SK-N-SH (cell line): ENCODE results near the gene PRAME. TPM values are rescaled to one million over a fixed set of nuclear protein-coding genes. Genes with fewer than 3 reads are reported as not detected.

Experiments
- CTCF ChIA-PET: fragments of 300-600, 350-600 bp; formaldehyde crosslinking; extraction: SDS; loops from one replicate; lab custom pipeline; 2021; lab: Yijun Ruan, JAX
- POLR2A ChIA-PET: fragments of 350-600 bp; sonication (Branson Sonifier 250); formaldehyde crosslinking; extraction: SDS; loops from one replicate; lab custom pipeline; 2020; ENCODE audit warnings: antibody characterized with exemption, inconsistent platforms; lab: Yijun Ruan, JAX
- DNase-seq: peaks from one replicate; pipeline ENCODE4 v3.0.0; 2012
- H2AFZ ChIP-seq: fragments of 200-600 bp; sonication (generic); 2 replicates; pipeline ENCODE4 v1.8.1; 2016; ENCODE audit warnings: antibody characterized with exemption, mild to moderate bottlenecking, low read depth
- H3F3A ChIP-seq: fragments of 200-600 bp; sonication (generic); replicated peaks from 2 replicates; pipeline ENCODE3; 2016; ENCODE audit warnings: antibody characterized with exemption, mild to moderate bottlenecking; ENCODE audit not compliant: insufficient read depth
- H3K27ac ChIP-seq, 2 experiments: fragments of 200-500 bp in 1 of 2; fragments of 200-600 bp in 1 of 2; sonication (Bioruptor generic) in 1 of 2; sonication (generic), shearing (Covaris generic) in 1 of 2; 2 replicates each; pipeline versions ENCODE4 v1.5.1 to v1.6.1; 2014 to 2016; ENCODE audit warnings: low read depth in 2 of 2, inconsistent platforms in 1 of 2, low read length in 1 of 2, mild to moderate bottlenecking in 1 of 2, mixed read lengths in 1 of 2
- H3K27me3 ChIP-seq: fragments of 200-600 bp; sonication (generic), shearing (Covaris generic); 2 replicates; pipeline ENCODE4 v1.6.1; 2016; ENCODE audit warnings: mixed run types; ENCODE audit not compliant: insufficient read depth
- H3K36me3 ChIP-seq, 2 experiments: fragments of 200-500 bp in 1 of 2; fragments of 200-600 bp in 1 of 2; sonication (Bioruptor generic) in 1 of 2; sonication (generic) in 1 of 2; replicated peaks in 1 of 2; 2 replicates each; pipeline versions ENCODE3 to v1.5.1; 2014 to 2016; ENCODE audit warnings: low read length in 1 of 2, mild to moderate bottlenecking in 1 of 2; ENCODE audit not compliant: insufficient read depth in 2 of 2, control insufficient read depth in 1 of 2
- H3K4me1 ChIP-seq, 2 experiments: fragments of 200-500 bp in 1 of 2; fragments of 200-600 bp in 1 of 2; sonication (Bioruptor generic) in 1 of 2; sonication (generic), shearing (Covaris generic) in 1 of 2; 2 replicates each; pipeline versions ENCODE4 v1.5.1 to v1.6.1; 2014 to 2016; ENCODE audit warnings: low read depth in 1 of 2, low read length in 1 of 2, mixed run types in 1 of 2; ENCODE audit not compliant: insufficient read depth in 2 of 2, control insufficient read depth in 1 of 2
- H3K4me2 ChIP-seq: fragments of 200-600 bp; sonication (generic), shearing (Covaris generic); 2 replicates; pipeline ENCODE4 v1.6.1; 2017; ENCODE audit warnings: mixed run types
- H3K4me3 ChIP-seq, 2 experiments: fragments of 200-500 bp in 1 of 2; fragments of 200-600 bp in 1 of 2; sonication (Bioruptor generic) in 1 of 2; sonication (generic), shearing (Covaris generic) in 1 of 2; 2 replicates each; pipeline versions ENCODE4 v1.5.1 to v1.8.1; 2014 to 2016; ENCODE audit warnings: low read depth in 2 of 2, inconsistent platforms in 1 of 2, low read length in 1 of 2, mild to moderate bottlenecking in 1 of 2, mixed read lengths in 1 of 2, moderate library complexity in 1 of 2
- H3K79me2 ChIP-seq: fragments of 200-600 bp; sonication (generic); 2 replicates; pipeline ENCODE4 v1.8.1; 2017; ENCODE audit warnings: mild to moderate bottlenecking; ENCODE audit not compliant: insufficient read depth
- H3K9ac ChIP-seq: fragments of 200-600 bp; sonication (generic); 2 replicates; pipeline ENCODE4 v1.6.1; 2017; ENCODE audit warnings: mixed run types
- H3K9me2 ChIP-seq: fragments of 200-600 bp; sonication (generic); 2 replicates; pipeline ENCODE4 v1.6.1; 2017; ENCODE audit warnings: mixed run types
- H3K9me3 ChIP-seq: fragments of 200-600 bp; sonication (generic); 2 replicates; pipeline ENCODE4 v1.6.1; 2017; ENCODE audit warnings: mixed run types, mild to moderate bottlenecking, moderate library complexity
- H4K20me1 ChIP-seq: fragments of 200-600 bp; sonication (generic); 2 replicates; pipeline ENCODE4 v1.6.1; 2017; ENCODE audit warnings: mild to moderate bottlenecking, mixed run types; ENCODE audit not compliant: insufficient read depth
- EZH2phosphoT487 ChIP-seq: fragments of 200-600 bp; sonication (generic); IDR thresholded peaks from 2 replicates; pipeline ENCODE4 v1.6.1; 2017; ENCODE audit warnings: low read depth, mixed run types, mild to moderate bottlenecking, antibody characterized with exemption, moderate library complexity, borderline replicate concordance
- FOXM1 ChIP-seq: IDR thresholded peaks from 2 replicates; pipeline ENCODE4 v1.4.0; 2012; ENCODE audit warnings: low read depth, mild to moderate bottlenecking
- GABPA ChIP-seq: IDR thresholded peaks from 2 replicates; pipeline ENCODE4 v1.4.0; 2012; ENCODE audit warnings: low read depth, mild to moderate bottlenecking
- MEF2A ChIP-seq: IDR thresholded peaks from 2 replicates; pipeline ENCODE4 v1.4.0; 2012; ENCODE audit warnings: low read depth, borderline replicate concordance
- NRF1 ChIP-seq: IDR thresholded peaks from 2 replicates; pipeline ENCODE4 v1.6.1; 2012; ENCODE audit warnings: low read depth, mild to moderate bottlenecking, low read length
- POLR2AphosphoS5 ChIP-seq: IDR thresholded peaks from 2 replicates; pipeline ENCODE4 v1.6.1; 2012; ENCODE audit warnings: low read depth, low read length
- RFX5 ChIP-seq: IDR thresholded peaks from 2 replicates; pipeline ENCODE4 v1.6.1; 2012; ENCODE audit warnings: mild to moderate bottlenecking, improper control_type of control experiment, low read length
- RXRA ChIP-seq: IDR thresholded peaks from 2 replicates; pipeline ENCODE4 v1.4.0; 2012; ENCODE audit warnings: low read depth, mild to moderate bottlenecking, borderline replicate concordance
- SMC3 ChIP-seq: IDR thresholded peaks from 2 replicates; pipeline ENCODE4 v1.6.1; 2012; ENCODE audit warnings: low read depth, low read length, improper control_type of control experiment
- TAF1 ChIP-seq: IDR thresholded peaks from 2 replicates; pipeline ENCODE4 v1.6.1; 2012; ENCODE audit warnings: low read depth, mild to moderate bottlenecking, low read length, moderate library complexity, borderline replicate concordance
- TCF12 ChIP-seq: IDR thresholded peaks from 2 replicates; pipeline ENCODE4 v1.4.0; 2012
- USF2 ChIP-seq: fragments of 150-350 bp; IDR thresholded peaks from 2 replicates; pipeline ENCODE4 v1.6.1; 2017; ENCODE audit warnings: antibody characterized with exemption, low read length, low read depth, borderline replicate concordance
- YY1 ChIP-seq: IDR thresholded peaks from 2 replicates; pipeline ENCODE4 v1.4.0; 2012; ENCODE audit warnings: low read depth, mild to moderate bottlenecking
- ZBTB33 ChIP-seq: IDR thresholded peaks from 2 replicates; pipeline ENCODE4 v1.4.0; 2012; ENCODE audit warnings: low read depth, borderline replicate concordance
- WGBS: methylation state at CpG from one replicate; pipeline ENCODE4 v1.1.6; 2017; ENCODE audit warnings: low lambda C conversion rate; 5-methylcytosine and 5-hydroxymethylcytosine counted together
- polyA plus RNA-seq, 3 experiments: library from polyadenylated mRNA; depleted of rRNA; stranded (reverse); fragments of >200 nt; gene quantifications; 2 replicates each; pipeline ENCODE4 v1.2.3, GENCODE V29; 2012
- TF ChIP-seq, protein P1 (sequence below): fragments of 150-350 bp; IDR thresholded peaks from 2 replicates; pipeline ENCODE4 v1.6.1; 2016; ENCODE audit warnings: mild to moderate bottlenecking, low read depth, low read length
- TF ChIP-seq, protein P2 (sequence below): IDR thresholded peaks from 2 replicates; pipeline ENCODE4 v1.6.1; 2012; ENCODE audit warnings: mild to moderate bottlenecking, low read depth, low read length, moderate library complexity

The PRAME gene
- polyA plus RNA-seq, 1 of the 3 experiments (the other 2 are of a cell fraction): 193 TPM

DNA sequence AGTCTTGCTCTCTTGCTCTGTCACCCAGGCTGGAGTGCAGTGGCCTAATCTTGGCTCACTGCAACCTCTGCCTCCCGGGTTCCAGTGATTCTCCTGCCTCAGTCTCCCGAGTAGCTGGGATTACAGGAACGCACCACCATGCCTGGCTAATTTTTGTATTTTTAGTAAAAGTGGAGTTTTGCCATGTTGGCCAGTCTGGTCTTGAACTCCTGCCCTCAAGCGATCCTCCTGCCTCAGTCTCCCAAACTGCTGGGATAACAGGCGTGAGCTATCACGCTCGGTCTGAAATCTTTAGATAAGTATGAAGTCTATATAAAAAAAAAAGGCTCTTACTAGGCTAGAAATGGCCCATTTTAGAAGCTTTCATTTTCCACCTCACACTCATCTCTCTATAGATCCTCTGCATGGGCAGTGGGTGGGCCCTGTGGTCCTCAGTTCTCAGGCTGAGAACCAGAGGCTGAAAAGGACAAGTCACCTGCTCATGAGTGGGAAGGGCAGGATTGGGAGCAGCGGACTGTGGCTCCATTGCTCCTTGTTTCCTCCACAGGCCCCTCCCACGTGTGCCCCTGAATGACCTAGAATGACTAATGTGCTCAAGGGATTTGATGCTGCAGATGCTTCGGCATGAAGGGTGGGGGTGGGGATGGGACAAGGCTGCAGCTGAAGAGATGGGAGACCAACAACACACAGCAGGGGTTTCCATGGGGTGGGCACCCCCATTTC lies 19.8 kb upstream of the PRAME start:
- CTCF ChIA-PET: interaction anchor here (0.9 to 12.4 kb wide), 3 partner anchors 11 to 20 kb away, joined by 3 to 190 read pairs (median 21); partner anchors contain the start of gene PRAME

DNA sequence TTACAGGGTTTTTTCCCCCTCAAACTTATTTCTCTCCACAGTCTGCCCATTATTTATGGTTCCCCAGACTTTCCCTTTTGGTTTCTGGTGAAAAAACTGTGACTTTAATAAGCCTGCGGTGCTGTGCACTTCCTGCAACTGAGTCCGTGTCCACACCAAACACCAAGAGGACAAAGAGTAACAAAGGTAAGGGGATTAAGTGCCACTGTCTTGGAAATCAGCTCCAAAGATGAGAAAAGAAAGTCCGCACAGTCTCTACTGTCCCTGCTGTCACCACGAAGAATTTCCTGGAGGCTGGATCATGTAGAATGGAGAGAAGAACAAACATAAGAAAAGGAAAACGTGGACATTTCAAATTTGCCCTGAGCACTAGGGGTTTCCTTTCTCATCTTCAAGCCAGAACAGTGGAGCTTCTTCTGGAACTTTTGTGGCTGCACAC lies 17.9 kb upstream of the PRAME start:
- 66% methylated on average over 5 of the region's 5 CpGs for WGBS
- TF ChIP-seq NRF1: no peak
- no peak for TF ChIP-seq YY1
- TF ChIP-seq USF2: no peak
- TF ChIP-seq, protein P1, sequence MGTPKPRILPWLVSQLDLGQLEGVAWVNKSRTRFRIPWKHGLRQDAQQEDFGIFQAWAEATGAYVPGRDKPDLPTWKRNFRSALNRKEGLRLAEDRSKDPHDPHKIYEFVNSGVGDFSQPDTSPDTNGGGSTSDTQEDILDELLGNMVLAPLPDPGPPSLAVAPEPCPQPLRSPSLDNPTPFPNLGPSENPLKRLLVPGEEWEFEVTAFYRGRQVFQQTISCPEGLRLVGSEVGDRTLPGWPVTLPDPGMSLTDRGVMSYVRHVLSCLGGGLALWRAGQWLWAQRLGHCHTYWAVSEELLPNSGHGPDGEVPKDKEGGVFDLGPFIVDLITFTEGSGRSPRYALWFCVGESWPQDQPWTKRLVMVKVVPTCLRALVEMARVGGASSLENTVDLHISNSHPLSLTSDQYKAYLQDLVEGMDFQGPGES: no peak
- TF ChIP-seq TCF12: no peak
- no peak for TF ChIP-seq RXRA
- TF ChIP-seq FOXM1: no peak
- TF ChIP-seq, protein P2, sequence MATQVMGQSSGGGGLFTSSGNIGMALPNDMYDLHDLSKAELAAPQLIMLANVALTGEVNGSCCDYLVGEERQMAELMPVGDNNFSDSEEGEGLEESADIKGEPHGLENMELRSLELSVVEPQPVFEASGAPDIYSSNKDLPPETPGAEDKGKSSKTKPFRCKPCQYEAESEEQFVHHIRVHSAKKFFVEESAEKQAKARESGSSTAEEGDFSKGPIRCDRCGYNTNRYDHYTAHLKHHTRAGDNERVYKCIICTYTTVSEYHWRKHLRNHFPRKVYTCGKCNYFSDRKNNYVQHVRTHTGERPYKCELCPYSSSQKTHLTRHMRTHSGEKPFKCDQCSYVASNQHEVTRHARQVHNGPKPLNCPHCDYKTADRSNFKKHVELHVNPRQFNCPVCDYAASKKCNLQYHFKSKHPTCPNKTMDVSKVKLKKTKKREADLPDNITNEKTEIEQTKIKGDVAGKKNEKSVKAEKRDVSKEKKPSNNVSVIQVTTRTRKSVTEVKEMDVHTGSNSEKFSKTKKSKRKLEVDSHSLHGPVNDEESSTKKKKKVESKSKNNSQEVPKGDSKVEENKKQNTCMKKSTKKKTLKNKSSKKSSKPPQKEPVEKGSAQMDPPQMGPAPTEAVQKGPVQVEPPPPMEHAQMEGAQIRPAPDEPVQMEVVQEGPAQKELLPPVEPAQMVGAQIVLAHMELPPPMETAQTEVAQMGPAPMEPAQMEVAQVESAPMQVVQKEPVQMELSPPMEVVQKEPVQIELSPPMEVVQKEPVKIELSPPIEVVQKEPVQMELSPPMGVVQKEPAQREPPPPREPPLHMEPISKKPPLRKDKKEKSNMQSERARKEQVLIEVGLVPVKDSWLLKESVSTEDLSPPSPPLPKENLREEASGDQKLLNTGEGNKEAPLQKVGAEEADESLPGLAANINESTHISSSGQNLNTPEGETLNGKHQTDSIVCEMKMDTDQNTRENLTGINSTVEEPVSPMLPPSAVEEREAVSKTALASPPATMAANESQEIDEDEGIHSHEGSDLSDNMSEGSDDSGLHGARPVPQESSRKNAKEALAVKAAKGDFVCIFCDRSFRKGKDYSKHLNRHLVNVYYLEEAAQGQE: no peak
- TF ChIP-seq POLR2AphosphoS5: no peak
- TF ChIP-seq MEF2A: no peak

More for the DNA sequence above, 19.8 kb upstream of the PRAME start:
- Histone ChIP-seq H3K9me3 (no peaks in the 10 kb centered on the region), H3K27ac (no peak overlapping the region), H3F3A (no peaks in the 10 kb centered on the region), H3K4me1 (no peaks in the 10 kb centered on the region), H3K9me2 (no peaks in the 10 kb centered on the region), H4K20me1 (no peaks in the 10 kb centered on the region), H3K36me3 (no peaks in the 10 kb centered on the region), H3K27me3 (peaks cover 2% of the 10 kb centered on the region; the same call in 1 of the 2 replicates), H2AFZ (no peak overlapping the region), H3K9ac (no peak overlapping the region), H3K4me2 (no peak overlapping the region), H3K4me3 (no peak overlapping the region), H3K79me2 (no peaks in the 10 kb centered on the region)
- DNase-seq: no peak
- 77% methylated on average over 10 of the region's 10 CpGs for WGBS
- TF ChIP-seq ZBTB33 (no peak), GABPA (no peak), RFX5 (no peak), EZH2phosphoT487 (no peak), TAF1 (no peak), SMC3 (no peak)
- TF ChIP-seq, protein P1: no peak
- POLR2A ChIA-PET: no interaction called here

More for the DNA sequence above, 17.9 kb upstream of the PRAME start:
- Histone ChIP-seq H3K27ac (no peak overlapping the region), H3K9me2 (no peaks in the 10 kb centered on the region), H3K9ac (no peak overlapping the region), H3F3A (no peaks in the 10 kb centered on the region), H3K4me3 (no peak overlapping the region), H3K27me3 (peaks cover 14% of the 10 kb centered on the region; the same call in 1 of the 2 replicates), H3K36me3 (no peaks in the 10 kb centered on the region), H3K79me2 (no peaks in the 10 kb centered on the region), H2AFZ (no peak overlapping the region), H3K9me3 (no peaks in the 10 kb centered on the region), H3K4me2 (no peak overlapping the region), H4K20me1 (no peaks in the 10 kb centered on the region), H3K4me1 (no peaks in the 10 kb centered on the region)
- ChIA-PET CTCF (interaction anchor here (0.6 to 12.4 kb wide), 51 partner anchors 10 to 576 kb away, joined by 3 to 190 read pairs (median 4); partner anchors contain the start of gene PRAME), POLR2A (no interaction called here)
- DNase-seq: no peak
